ENCODE results near the gene SNX6.
"Not testable (repeated sequence)": the region's sequence is repeated elsewhere in the genome, so short reads cannot be mapped to it uniquely, and the experiment has no call there.

The SNX6 gene

DNA sequence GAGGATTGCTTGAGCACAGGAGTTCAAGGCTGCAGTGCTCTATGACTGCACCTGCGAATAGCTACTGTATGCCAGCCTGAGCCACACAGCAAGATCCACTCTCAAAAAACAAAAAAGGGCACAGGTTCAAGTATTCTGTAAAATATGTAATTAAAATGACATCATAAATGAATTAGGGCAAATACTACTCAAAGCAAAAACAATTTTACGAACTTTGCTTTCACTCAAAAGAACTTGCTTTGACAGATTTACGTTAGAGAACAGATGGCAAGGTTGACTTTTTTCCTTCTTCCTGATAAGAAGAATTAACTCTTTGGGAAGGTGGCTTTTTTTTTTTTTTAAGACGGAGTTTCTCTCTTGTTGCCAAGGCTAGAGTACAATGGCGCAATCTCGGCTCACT, 46.4 kb downstream of the SNX6 start:
- H3K4me3 ChIP-seq (ENCODE audit: low read length), result no peak overlapping the region
- DNase-seq (ENCODE audit: low read depth, low spot score), result no peak

DNA sequence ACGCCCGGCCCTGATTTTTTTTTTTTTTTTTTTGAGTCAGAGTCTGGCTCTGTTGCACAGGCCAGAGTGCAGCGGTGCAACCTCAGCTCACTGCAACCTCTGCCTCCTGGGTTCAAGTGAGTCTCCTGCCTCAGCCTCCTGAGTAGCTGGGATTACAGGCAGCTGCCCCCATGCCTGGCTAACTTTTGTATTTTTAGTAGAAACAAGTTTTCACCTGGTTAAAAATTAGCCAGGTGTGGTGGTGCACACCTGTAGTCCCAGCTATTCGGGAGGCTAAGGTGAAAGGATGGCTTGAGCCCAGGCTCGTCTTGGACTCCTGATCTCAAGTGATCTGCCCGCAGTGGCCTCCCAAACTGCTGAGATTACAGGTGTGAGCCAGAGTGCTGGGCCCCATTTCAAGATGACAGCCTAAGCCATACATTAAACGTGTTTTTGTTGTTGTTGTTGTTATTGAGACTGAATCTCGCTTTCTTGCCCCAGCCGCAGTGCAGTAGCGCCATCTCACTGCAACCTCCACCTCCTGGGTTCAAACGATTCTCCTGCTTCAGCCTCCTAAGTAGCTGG, 47.7 kb downstream of the SNX6 start:
- no peak for DNase-seq (ENCODE audit: low read depth, low spot score)

DNA sequence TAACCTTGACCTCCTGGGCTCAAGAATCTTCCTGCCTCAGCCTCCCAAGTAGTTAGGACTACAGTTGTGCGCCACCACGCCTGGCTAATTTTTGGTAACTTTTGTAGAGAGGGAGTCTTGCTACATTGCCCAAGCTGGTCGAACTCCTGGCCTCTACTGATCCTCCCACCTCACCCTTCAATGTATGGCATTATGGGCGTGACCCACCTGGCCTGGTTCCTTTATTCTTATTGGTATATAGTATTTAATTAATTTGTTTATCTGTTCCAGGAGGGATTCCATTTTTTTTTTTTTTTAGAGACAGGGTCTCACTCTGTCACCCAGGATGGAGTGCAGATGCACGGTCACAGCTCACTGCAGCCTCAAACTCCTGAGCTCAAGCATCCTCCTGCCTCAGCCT, 49.6 kb downstream of the SNX6 start:
- no peak for DNase-seq (ENCODE audit: low read depth, low spot score)
- H3K4me3 ChIP-seq (ENCODE audit: low read length), result no peak overlapping the region

More for the DNA sequence above, 47.7 kb downstream of the SNX6 start:
- H3K4me3 ChIP-seq (ENCODE audit: low read length), result no peak overlapping the region

DNA sequence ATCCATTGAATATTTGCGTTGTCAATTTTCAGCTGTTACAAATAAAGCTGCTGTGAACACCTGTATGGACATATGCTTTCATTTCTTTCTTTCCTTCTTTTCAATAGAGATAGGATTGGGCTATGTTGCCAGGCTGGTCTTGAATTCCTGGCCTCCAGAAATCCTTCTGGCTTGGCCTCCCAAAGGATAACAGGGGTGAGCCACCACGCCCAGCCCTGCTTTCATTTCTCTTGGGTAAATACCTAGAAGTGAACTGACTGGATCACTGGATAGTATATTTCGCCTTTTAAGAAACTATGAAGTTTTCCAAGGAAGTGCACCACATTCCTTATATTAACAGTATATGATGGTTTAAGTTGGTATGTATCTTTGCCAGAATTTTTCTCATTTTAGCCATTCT, 58.2 kb downstream of the SNX6 start:
- DNase-seq (ENCODE audit: low read depth, low spot score), result no peak
- no peak overlapping the region for H3K4me3 ChIP-seq (ENCODE audit: low read length)

DNA sequence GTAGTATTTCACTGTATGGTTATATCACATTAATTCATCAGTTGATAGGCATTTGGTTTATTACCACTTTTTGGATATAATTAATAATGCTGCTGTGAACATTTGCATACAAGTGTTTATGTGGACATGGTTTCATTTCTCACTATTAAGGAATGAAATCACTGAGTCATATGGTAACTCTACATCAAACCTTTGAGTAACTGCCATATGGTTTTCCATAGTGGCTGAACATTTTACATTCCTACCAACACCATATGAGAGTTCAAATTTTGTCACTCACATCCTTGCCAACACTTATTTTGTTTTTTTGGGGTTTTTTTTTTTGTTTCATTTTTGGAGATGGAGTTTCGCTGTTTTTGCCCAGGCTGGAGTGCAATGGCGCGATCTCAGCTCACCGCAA, 60.2 kb downstream of the SNX6 start:
- DNase-seq (ENCODE audit: low read depth, low spot score), result no peak
- H3K4me3 ChIP-seq (ENCODE audit: low read length), result no peak overlapping the region

DNA sequence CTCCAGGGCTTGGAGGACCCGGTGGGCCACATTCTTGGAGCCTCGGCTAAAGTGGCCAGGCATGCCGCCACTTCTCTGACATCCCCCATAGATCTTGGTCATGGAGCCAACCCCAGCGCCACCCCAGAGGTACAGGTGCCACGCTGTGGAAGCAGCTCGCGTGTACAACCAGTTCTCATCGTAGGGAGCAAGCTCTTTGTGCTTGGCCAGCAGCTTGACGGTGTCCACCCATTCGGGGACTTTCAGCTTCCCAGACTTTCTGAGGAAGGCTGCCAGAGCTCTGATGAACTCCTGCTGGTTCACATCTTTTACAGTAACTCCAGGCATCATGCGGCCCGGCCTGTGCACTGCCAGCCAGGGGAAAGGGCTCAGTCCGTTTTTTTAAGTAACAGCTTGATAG, 61.1 kb downstream of the SNX6 start:
- DNase-seq (ENCODE audit: low read depth, low spot score), result no peak
- H3K4me3 ChIP-seq (ENCODE audit: low read length), result no peak overlapping the region

DNA sequence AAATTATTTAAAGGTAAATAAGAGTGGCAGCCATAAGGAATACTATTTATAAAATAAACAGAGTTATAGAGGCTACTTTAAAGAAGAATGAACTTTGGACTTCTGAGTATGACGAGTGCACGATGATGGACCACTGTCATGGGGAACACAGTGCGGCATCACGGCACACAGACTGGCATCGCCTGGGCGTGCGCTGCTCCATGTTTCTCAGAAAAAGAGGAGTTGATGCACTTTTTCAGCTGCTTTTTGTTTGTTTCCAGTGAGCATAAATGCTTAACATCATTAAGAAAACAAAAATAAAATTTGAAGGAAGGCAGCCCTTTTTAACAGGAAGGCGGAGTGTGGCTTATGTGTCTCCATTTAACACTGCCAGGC, 67.2 kb downstream of the SNX6 start:
- DNase-seq (ENCODE audit: low read depth, low spot score), result no peak
- H3K4me3 ChIP-seq (ENCODE audit: low read length), result no peak overlapping the region

DNA sequence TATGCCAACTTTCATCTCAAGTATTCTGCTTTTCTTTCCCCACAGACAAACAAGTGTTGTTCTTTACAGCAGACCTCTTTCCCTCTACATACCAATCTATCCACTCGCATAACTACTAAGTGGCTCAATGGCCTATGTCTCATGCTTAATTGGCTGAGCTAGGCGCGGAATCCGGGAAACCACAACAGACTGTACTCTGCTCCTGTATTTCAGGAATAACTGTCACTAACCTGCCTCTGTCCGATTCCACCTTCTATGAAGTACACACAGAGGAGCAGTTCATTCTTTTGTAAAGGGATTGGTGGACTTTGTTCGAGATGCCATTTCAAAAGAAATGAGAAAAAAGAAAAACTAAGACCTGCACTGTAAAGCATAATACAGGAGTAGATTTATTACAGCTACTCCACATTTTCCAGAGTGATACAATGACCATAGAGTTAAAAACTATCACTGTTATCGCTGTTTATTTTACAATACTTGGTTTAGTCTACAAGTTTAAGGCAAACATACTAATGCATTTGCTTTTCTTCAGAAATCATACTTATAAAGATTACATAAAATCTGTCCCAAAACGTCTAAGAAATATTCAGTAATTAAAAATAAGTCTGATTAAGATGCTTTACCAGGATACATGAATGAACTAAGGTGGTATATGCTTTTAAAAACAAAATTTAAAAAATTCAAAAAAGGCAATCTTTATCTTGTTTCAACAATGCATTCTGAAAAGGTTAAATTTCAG, 67.7 kb downstream of the SNX6 start:
- H3K4me3 ChIP-seq (ENCODE audit: low read length); DNase-seq (ENCODE audit: low read depth, low spot score): not testable (repeated sequence)

DNA sequence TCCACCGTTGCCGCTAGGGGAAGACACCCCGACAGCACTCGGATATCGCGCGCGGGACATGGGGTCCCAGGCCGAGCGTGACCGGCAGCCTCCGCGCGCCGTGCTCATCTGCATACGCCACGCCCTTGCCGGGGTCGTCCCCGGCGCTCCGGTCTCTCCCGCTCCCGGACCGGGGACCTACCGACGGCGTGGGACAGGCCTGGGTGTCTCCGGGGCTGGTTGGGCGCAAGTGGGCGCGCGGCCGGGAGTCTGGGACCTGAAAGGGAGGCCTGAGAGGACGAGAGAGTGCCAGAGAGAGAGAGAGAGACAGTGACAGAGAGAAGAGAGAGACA, 73.5 kb downstream of the SNX6 start:
- H3K4me3 ChIP-seq (ENCODE audit: low read length); DNase-seq (ENCODE audit: low read depth, low spot score): not testable (repeated sequence)

DNA sequence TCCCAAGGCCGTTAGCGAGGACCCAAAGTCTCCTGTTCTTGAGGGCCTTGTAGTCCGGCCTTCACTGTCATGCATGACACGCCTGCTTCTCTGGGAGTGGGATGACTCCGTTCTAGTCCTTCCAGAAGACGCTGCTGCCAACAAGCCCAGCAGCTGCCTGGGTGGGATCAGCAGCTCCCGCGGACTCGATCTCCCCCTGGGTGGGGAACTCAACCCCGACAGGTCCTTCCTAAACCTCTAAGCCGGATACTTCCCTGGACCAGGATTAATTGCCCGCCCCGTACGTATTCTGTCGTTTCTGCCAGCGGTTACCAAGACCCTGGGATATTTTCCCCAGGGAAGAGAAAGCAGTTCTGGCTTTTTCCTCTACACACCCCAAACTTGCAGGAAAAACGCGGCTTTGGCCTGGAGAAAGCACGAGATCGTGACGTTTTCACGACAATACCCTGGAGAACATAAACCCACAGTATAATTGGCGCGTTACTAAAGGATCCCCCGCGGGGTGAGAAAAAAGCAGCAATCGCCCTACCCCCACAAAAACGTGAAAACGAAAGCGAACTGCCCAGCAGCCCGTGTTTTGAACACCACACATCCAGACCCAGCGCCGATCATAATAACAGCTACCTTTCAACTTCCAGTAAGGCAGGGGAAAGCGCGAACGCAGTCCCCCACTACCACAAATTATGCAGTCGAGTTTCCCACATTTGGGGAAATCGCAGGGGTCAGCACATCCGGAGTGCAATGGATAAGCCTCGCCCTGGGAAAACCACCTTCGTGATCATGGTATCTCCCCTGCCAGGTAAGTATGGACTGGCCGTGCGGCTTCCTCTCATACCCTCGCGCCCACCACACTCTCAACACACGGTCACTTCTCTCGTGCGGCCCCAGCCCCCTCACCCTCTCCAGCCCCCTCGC, 74.1 kb downstream of the SNX6 start:
- not testable (repeated sequence) for H3K4me3 ChIP-seq (ENCODE audit: low read length); DNase-seq (ENCODE audit: low read depth, low spot score)

DNA sequence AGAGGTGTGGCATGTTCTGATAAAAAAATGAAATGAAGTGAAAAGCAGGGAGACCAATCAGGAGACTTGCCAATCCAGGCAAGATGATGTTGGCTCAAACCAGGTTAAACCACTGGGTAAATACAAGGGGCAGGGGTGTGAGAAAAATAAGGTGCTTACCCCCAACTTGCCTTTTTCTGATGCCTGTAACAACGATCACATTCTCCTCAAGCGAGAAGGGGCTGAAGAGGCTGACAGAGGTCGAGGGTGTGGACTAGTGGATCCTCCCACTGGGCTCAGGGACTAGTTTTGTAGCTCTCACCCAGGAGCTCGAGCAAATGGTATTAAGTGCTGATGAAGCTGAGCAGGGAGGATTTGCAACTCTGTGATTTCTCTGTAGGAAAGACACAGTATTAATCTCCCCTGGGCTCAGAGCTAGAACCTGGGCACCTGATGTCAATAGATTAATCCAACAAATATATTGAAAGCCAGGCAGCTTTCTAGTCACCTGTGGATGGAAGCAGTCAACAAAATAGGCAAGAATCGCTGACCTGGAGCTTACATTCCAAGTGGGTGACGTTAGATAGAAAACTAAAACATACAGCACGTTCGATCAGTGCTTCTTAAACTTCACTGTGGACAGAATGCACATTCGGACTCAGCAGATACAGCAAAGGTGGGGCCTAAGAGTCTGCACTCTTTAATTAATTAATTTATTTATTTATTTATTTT, 75.3 kb downstream of the SNX6 start:
- H3K4me3 ChIP-seq (ENCODE audit: low read length), result peak overlapping the region; percentile 13; the same call in 1 of the 2 replicates
- no peak for DNase-seq (ENCODE audit: low read depth, low spot score)

DNA sequence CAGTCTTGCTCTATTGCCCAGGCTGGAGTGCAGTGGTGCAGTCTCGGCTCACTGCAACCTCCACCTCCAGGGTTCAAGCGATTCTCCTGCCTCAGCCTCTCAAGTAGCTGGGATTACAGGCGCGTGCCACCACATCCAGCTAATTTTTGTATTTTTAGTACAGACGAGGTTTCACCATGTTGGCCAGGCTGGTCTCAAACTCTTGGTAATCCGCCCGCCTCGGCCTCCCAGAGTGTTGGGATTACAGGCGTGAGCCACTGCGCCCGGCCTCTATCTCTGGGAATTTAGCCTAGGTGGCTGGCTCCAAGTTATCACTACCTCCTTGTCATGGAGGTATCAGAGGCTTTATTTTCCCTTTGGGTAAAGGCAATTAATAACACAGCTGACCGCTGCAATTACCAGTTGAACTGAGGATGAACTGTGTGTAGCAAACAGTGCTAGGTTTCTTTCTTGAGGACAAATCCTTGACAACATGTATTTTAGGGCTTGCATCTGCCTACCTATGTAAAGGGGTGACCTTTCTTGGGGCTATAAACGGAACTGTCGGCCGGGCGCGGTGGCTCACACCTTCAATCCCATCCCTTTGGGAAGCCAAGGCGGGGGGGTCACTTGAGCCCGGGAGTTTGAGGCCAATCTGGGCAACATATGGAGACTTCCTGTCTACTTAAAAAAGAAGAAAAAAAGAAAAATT, 80.5 kb downstream of the SNX6 start:
- not testable (repeated sequence) for H3K4me3 ChIP-seq (ENCODE audit: low read length); DNase-seq (ENCODE audit: low read depth, low spot score)

DNA sequence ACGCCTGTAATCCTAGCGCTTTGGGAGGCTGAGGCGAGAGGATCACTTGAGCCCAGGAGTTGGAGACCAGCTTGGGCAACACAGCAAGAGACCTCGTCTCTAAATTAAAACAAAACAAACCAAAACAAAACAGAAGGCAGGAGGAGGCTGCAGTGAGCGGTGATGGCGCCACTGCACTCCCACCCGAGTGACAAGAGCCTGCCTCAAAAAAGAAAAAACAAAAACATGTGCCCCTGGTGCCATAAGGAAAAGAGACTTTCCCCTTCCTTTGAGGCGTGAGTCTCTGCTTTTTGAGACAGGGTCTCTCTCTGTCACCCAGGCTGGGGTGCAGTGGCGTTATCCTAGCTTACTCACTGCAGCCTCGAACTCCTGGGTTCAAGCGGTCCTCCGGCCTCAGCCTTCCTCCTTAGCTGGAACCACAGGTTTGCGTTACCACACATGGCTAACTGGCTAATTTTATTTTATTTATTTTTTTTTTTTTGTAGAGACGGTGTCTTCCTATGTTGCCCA, 81.4 kb downstream of the SNX6 start:
- H3K4me3 ChIP-seq (ENCODE audit: low read length), result no peak overlapping the region

DNA sequence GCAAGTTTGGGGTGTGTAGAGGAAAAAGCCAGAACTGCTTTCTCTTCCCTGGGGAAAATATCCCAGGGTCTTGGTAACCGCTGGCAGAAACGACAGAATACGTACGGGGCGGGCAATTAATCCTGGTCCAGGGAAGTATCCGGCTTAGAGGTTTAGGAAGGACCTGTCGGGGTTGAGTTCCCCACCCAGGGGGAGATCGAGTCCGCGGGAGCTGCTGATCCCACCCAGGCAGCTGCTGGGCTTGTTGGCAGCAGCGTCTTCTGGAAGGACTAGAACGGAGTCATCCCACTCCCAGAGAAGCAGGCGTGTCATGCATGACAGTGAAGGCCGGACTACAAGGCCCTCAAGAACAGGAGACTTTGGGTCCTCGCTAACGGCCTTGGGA, 82.8 kb downstream of the SNX6 start:
- not testable (repeated sequence) for DNase-seq (ENCODE audit: low read depth, low spot score); H3K4me3 ChIP-seq (ENCODE audit: low read length)

More for the DNA sequence above, 81.4 kb downstream of the SNX6 start:
- no peak for DNase-seq (ENCODE audit: low read depth, low spot score)

DNA sequence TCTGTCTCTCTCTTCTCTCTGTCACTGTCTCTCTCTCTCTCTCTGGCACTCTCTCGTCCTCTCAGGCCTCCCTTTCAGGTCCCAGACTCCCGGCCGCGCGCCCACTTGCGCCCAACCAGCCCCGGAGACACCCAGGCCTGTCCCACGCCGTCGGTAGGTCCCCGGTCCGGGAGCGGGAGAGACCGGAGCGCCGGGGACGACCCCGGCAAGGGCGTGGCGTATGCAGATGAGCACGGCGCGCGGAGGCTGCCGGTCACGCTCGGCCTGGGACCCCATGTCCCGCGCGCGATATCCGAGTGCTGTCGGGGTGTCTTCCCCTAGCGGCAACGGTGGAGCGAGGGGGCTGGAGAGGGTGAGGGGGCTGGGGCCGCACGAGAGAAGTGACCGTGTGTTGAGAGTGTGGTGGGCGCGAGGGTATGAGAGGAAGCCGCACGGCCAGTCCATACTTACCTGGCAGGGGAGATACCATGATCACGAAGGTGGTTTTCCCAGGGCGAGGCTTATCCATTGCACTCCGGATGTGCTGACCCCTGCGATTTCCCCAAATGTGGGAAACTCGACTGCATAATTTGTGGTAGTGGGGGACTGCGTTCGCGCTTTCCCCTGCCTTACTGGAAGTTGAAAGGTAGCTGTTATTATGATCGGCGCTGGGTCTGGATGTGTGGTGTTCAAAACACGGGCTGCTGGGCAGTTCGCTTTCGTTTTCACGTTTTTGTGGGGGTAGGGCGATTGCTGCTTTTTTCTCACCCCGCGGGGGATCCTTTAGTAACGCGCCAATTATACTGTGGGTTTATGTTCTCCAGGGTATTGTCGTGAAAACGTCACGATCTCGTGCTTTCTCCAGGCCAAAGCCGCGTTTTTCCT, 83.4 kb downstream of the SNX6 start:
- DNase-seq (ENCODE audit: low read depth, low spot score); H3K4me3 ChIP-seq (ENCODE audit: low read length): not testable (repeated sequence)

DNA sequence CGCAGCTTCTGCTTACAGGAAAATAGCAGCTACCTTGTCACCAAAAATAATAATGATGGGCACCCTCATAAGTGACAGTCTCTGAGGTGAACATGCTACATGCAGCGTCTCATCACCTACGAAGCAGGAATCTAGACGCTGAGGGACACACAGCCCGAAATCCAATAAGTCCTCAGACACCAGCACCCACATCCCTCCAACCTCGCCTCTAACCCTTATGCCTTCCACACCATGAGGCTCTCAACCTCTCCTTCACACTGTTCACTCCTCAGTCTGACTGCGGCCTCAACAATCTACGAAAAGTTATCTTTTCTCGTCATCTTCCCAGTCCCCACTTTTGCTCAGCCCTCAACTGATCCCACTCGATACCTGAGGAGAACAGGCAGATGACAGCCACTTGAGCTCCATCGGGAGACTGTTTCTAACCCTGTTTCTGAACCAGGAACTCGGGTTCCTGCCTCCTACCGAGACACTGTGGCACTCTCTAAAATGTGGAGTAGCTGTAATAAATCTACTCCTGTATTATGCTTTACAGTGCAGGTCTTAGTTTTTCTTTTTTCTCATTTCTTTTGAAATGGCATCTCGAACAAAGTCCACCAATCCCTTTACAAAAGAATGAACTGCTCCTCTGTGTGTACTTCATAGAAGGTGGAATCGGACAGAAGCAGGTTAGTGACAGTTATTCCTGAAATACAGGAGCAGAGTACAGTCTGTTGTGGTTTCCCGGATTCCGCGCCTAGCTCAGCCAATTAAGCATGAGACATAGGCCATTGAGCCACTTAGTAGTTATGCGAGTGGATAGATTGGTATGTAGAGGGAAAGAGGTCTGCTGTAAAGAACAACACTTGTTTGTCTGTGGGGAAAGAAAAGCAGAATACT, 89.5 kb downstream of the SNX6 start:
- H3K4me3 ChIP-seq (ENCODE audit: low read length), result peak overlapping the region; percentile 93
- not testable (repeated sequence) for DNase-seq (ENCODE audit: low read depth, low spot score)

All from Jurkat, Clone E6-1 (cell line).